Endothelial cell of umbilical vein (primary cell): ENCODE results near the gene PTGES3. TPM values are rescaled to one million over a fixed set of nuclear protein-coding genes. Genes with fewer than 3 reads are reported as not detected.
"Not testable (repeated sequence)": the region's sequence is repeated elsewhere in the genome, so short reads cannot be mapped to it uniquely, and the experiment has no call there.

ENCODE experiments used
- BruUV-seq: library from RNA; stranded (reverse); fragments of 400-500 nt; replicated peaks from 2 replicates; lab custom pipeline; 2021; lab: Mats Ljungman, UMichigan
- CTCF ChIA-PET: fragments of 300-600, 350-600 bp; sonication (Branson Sonifier 250); formaldehyde crosslinking; loops from one replicate; lab custom pipeline; 2021; ENCODE audit warnings: antibody characterized with exemption, inconsistent platforms; lab: Charles Lee
- POLR2A ChIA-PET: fragments of 300-600, 350-600 bp; sonication (Branson Sonifier 250); formaldehyde crosslinking; loops from one replicate; lab custom pipeline; 2021; ENCODE audit warnings: antibody characterized with exemption, inconsistent platforms; lab: Charles Lee
- DNase-seq: peaks from one replicate; pipeline ENCODE4 v3.0.0-alpha.2; 2011; ENCODE audit warnings: low read depth, low spot score
- FAIRE-seq: peaks from 2 replicates; lab custom pipeline; 2011; peaks lifted over from hg19 to GRCh38; lab: Jason Lieb, UNC
- H2AFZ ChIP-seq: 2 replicates; pipeline ENCODE4 v1.6.0; 2012; ENCODE audit warnings: low read depth, low read length, control low read depth, inconsistent platforms
- H3K27ac ChIP-seq: 2 replicates; pipeline ENCODE4 v1.5.1; 2011; ENCODE audit warnings: low read depth, mild to moderate bottlenecking, control low read depth, low read length, moderate library complexity; ENCODE audit not compliant: insufficient read depth
- H3K27me3 ChIP-seq, 2 experiments: 2 replicates each; pipeline versions ENCODE4 v1.6.0 to v1.6.1; 2011; ENCODE audit warnings: low read length in 2 of 2, mixed read lengths in 1 of 2; ENCODE audit not compliant: control insufficient read depth in 2 of 2, insufficient read depth in 2 of 2
- H3K36me3 ChIP-seq, 2 experiments: 2 replicates in 1 of 2; 3 replicates in 1 of 2; pipeline ENCODE4 v1.5.1; 2011; ENCODE audit warnings: low read length in 2 of 2, mild to moderate bottlenecking in 1 of 2, moderate library complexity in 1 of 2; ENCODE audit not compliant: control insufficient read depth in 2 of 2, insufficient read depth in 2 of 2; ENCODE audit errors: extremely low read depth in 1 of 2
- H3K4me1 ChIP-seq: 3 replicates; pipeline ENCODE4 v1.5.1; 2011; ENCODE audit warnings: mild to moderate bottlenecking, low read length; ENCODE audit not compliant: control insufficient read depth, insufficient read depth; ENCODE audit errors: extremely low read depth
- H3K4me2 ChIP-seq: 2 replicates; pipeline ENCODE4 v1.6.1; 2011; ENCODE audit warnings: low read length, control low read depth, mixed read lengths; ENCODE audit not compliant: insufficient read depth
- H3K4me3 ChIP-seq, 3 experiments: fragments of 200-600 bp in 1 of 3; sonication (generic), shearing (Covaris generic) in 1 of 3; replicated peaks in 1 of 3; 2 replicates each; pipeline ENCODE4 v1.5.1; 2011 to 2016; ENCODE audit warnings: control low read depth in 3 of 3, low read length in 3 of 3, mild to moderate bottlenecking in 2 of 3, inconsistent platforms in 1 of 3, low read depth in 1 of 3, moderate library complexity in 1 of 3; ENCODE audit not compliant: insufficient read depth in 1 of 3
- H3K79me2 ChIP-seq: 2 replicates; pipeline ENCODE4 v1.6.0; 2012; ENCODE audit warnings: low read length, inconsistent platforms; ENCODE audit not compliant: control insufficient read depth, insufficient read depth
- H3K9ac ChIP-seq: replicated peaks from 2 replicates; pipeline ENCODE3; 2011; ENCODE audit warnings: low read length, control low read depth; ENCODE audit not compliant: insufficient read depth; ENCODE audit errors: extremely low read depth
- H3K9me1 ChIP-seq: replicated peaks from 3 replicates; pipeline ENCODE4 v1.6.0; 2011; ENCODE audit warnings: mild to moderate bottlenecking, low read length; ENCODE audit not compliant: control insufficient read depth, insufficient read depth; ENCODE audit errors: extremely low read depth
- H3K9me3 ChIP-seq: replicated peaks from 2 replicates; pipeline ENCODE4 v1.5.1; 2012; ENCODE audit warnings: low read length, inconsistent platforms; ENCODE audit not compliant: control insufficient read depth, insufficient read depth
- H4K20me1 ChIP-seq: replicated peaks from 2 replicates; pipeline ENCODE3; 2011; ENCODE audit warnings: mild to moderate bottlenecking, low read length; ENCODE audit not compliant: control insufficient read depth, insufficient read depth; ENCODE audit errors: extremely low read depth
- GATA2 ChIP-seq: IDR thresholded peaks from 2 replicates; pipeline ENCODE4 v1.7.0; 2011; ENCODE audit warnings: low read depth, mild to moderate bottlenecking, moderate library complexity, mixed read lengths, low read length; ENCODE audit not compliant: insufficient read length, insufficient read depth
- JUN ChIP-seq: IDR thresholded peaks from 2 replicates; pipeline ENCODE4 v1.6.1; 2011; ENCODE audit warnings: borderline replicate concordance, low read depth; ENCODE audit not compliant: insufficient read length, insufficient read depth
- POLR2AphosphoS5 ChIP-seq: IDR thresholded peaks from 2 replicates; pipeline ENCODE4 v1.6.1; 2012; ENCODE audit warnings: low read depth, mild to moderate bottlenecking, control low read depth, low read length, moderate library complexity; ENCODE audit not compliant: insufficient read depth
- dilution Hi-C: fragments of 300-500 bp; cut with MboI; formaldehyde crosslinking; loops from one replicate; pipeline ENCODE4 v1.15.0; 2019; ENCODE audit warnings: low sequenced_read_pairs; ENCODE audit not compliant: extremely low pct_ligation_motif_present
- intact Hi-C: fragments of 100-400 bp; cut with micrococcal nuclease; formaldehyde crosslinking; loops from one replicate; pipeline ENCODE4 v1.10.0; 2022
- polyA plus RNA-seq, 4 experiments: library from polyadenylated mRNA; depleted of rRNA in 3 of 4; stranded (reverse) in 3 of 4; unstranded in 1 of 4; fragments of >200 nt; gene quantifications; 2 replicates each; pipeline versions ENCODE4 v1.2.1 to v1.2.3, GENCODE V29; 2011 to 2012; ENCODE audit warnings: missing spikeins in 1 of 4
- total RNA-seq: library from RNA; stranded (reverse); gene quantifications from 2 replicates; pipeline ENCODE4 v1.2.3, GENCODE V29; 2021

PTGES3 gene
- total and polyA plus RNA-seq, 2 donors (not counting 3 experiments of a cell fraction or from before 2014, with no cell fraction given) = 48.5 to 278 TPM

- ChIA-PET CTCF (no interaction called here), POLR2A (interaction anchor here (1.7 kb wide), 1 partner anchor 16 kb away, joined by 6 read pairs; the partner anchor contains the start of gene NACA)
- dilution Hi-C loops = no loop called here
- TF ChIP-seq POLR2AphosphoS5 (no peak), GATA2 (no peak), JUN (no peak)
- no peak overlapping the region for H3K27ac ChIP-seq
- no peak overlapping the region for H3K4me2 ChIP-seq
- no peaks in the 10 kb centered on the region for H3K4me1 ChIP-seq
- no peak overlapping the region for H3K9ac ChIP-seq
- peaks cover 18 to 25% of the 10 kb centered on the region in 2 experiments for H3K36me3 ChIP-seq
- no peak for FAIRE-seq
- H3K4me3 ChIP-seq = no peak overlapping the region
- H3K27me3 ChIP-seq = no peaks in the 10 kb centered on the region
- no peaks in the 10 kb centered on the region for H3K9me3 ChIP-seq
- no peaks in the 10 kb centered on the region for H3K9me1 ChIP-seq
- H3K79me2 ChIP-seq = peaks cover 3% of the 10 kb centered on the region
- no peaks in the 10 kb centered on the region for H4K20me1 ChIP-seq
- no TSS peak for BruUV-seq
- no peak for DNase-seq
- intact Hi-C loops = no loop called here
- no peak overlapping the region for H2AFZ ChIP-seq
These were observed 21.8 kb upstream of the PTGES3 start for GRCh38 chr12:56709759-56710376.

GRCh38 chr12:56704522-56704921 lies 16.4 kb upstream of the PTGES3 start:
- H3K9ac ChIP-seq, H3K36me3 ChIP-seq, H3K9me3 ChIP-seq, H3K9me1 ChIP-seq, CTCF ChIA-PET, H4K20me1 ChIP-seq, H3K4me2 ChIP-seq, H3K4me3 ChIP-seq, DNase-seq, H3K27ac ChIP-seq, FAIRE-seq, H2AFZ ChIP-seq, H3K27me3 ChIP-seq, intact Hi-C loops, H3K79me2 ChIP-seq, BruUV-seq, POLR2A ChIA-PET, H3K4me1 ChIP-seq, dilution Hi-C loops: not testable (repeated sequence)
